ENCODE measurements around the gene LAMTOR1. TPM values are rescaled to one million over a fixed set of nuclear protein-coding genes. Genes with fewer than 3 reads are reported as not detected.

Gene LAMTOR1
- total RNA-seq, 1 experiment from 2014 or later = 96.3 TPM

DNA sequence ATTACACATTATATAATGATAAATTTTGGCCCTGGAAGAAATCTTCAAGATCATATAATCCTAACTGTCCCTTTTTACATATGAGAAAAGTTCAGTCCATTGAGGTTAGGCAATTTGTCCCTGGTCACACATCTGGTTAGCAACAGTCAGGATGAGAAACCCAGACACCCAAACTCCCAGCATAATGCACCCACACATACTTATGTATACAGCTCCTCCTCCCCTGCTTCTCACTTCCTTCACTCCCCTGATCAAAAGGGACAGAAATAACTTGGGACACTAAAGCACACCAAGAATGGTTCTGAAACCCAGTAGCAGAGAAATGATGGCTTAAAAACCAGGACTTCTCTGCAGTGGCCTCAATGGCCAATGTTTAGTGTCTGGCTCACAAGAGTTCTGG lies 33.9 kb downstream of the LAMTOR1 start:
- peaks cover 4% of the 10 kb centered on the region for H3K79me1 ChIP-seq (ENCODE audit: insufficient read depth, low read depth, low read length, poor library complexity, severe bottlenecking)
- H2BK120ac ChIP-seq (ENCODE audit: low read depth, low read length, poor library complexity, severe bottlenecking) = no peak overlapping the region
- no peak overlapping the region for H3K18ac ChIP-seq (ENCODE audit: insufficient read length, low read depth, low read length)
- H3K23me2 ChIP-seq (ENCODE audit: insufficient read length, low read depth, low read length, poor library complexity, severe bottlenecking) = no peaks in the 10 kb centered on the region
- H3K9me3 ChIP-seq (ENCODE audit: control insufficient read depth, low read depth, low read length) = no peaks in the 10 kb centered on the region
- no peak overlapping the region for H2BK20ac ChIP-seq (ENCODE audit: low read depth, low read length, poor library complexity, severe bottlenecking)
- no peak overlapping the region for H2BK12ac ChIP-seq (ENCODE audit: insufficient read length, low read depth, low read length)
- no peak overlapping the region for H3K27ac ChIP-seq (ENCODE audit: insufficient read length, low read depth, low read length)
- peaks cover 2% of the 10 kb centered on the region; the same call in 1 of the 2 replicates for H3K79me2 ChIP-seq (ENCODE audit: insufficient read depth, low read length)
- no peaks in the 10 kb centered on the region for H3K9me3 Mint-ChIP-seq
- H2BK5ac ChIP-seq (ENCODE audit: insufficient read length, low read length) = no peak overlapping the region
- TF ChIP-seq, protein P1, sequence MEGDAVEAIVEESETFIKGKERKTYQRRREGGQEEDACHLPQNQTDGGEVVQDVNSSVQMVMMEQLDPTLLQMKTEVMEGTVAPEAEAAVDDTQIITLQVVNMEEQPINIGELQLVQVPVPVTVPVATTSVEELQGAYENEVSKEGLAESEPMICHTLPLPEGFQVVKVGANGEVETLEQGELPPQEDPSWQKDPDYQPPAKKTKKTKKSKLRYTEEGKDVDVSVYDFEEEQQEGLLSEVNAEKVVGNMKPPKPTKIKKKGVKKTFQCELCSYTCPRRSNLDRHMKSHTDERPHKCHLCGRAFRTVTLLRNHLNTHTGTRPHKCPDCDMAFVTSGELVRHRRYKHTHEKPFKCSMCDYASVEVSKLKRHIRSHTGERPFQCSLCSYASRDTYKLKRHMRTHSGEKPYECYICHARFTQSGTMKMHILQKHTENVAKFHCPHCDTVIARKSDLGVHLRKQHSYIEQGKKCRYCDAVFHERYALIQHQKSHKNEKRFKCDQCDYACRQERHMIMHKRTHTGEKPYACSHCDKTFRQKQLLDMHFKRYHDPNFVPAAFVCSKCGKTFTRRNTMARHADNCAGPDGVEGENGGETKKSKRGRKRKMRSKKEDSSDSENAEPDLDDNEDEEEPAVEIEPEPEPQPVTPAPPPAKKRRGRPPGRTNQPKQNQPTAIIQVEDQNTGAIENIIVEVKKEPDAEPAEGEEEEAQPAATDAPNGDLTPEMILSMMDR (conservative IDR thresholded peaks at IDR 0.05) = no peak
- no peaks in the 10 kb centered on the region for H3K27me3 ChIP-seq (ENCODE audit: insufficient read depth, low read length)
- peaks cover 1 to 23% (median 18%) of the 10 kb centered on the region in 3 experiments; a peak in 6 of 7 replicates for H3K36me3 Mint-ChIP-seq (ENCODE audit: insufficient read depth in 1 of 3, low read depth in 3 of 3)
- no peak overlapping the region for H3T11ph ChIP-seq (ENCODE audit: low read length)
- no peak overlapping the region for H3K9ac ChIP-seq (ENCODE audit: extremely low read depth, insufficient read length, low read length)
- H2AFZ ChIP-seq (ENCODE audit: low read length) = no peak overlapping the region
- no peak overlapping the region for H3K14ac ChIP-seq (ENCODE audit: insufficient read depth, low read length)
- peak overlapping the region in 2 of 3 experiments; percentile 21 to 36; a peak in 2 of 7 replicates for H3K27ac Mint-ChIP-seq
- H3K56ac ChIP-seq (ENCODE audit: insufficient read length, low read depth, low read length) = no peak overlapping the region
- no peak overlapping the region for H3K4me3 Mint-ChIP-seq
- H2BK15ac ChIP-seq (ENCODE audit: low read depth, low read length) = no peak overlapping the region
- peaks cover 5% of the 10 kb centered on the region; the same call in 1 of the 2 replicates for H3K4me1 ChIP-seq (ENCODE audit: insufficient read depth, low read length)
- no peak overlapping the region for H3K23ac ChIP-seq (ENCODE audit: insufficient read length, low read depth, low read length)
- H3K4me1 Mint-ChIP-seq = peaks cover 36 to 44% of the 10 kb centered on the region in 2 experiments
- no peak overlapping the region for H4K91ac ChIP-seq (ENCODE audit: insufficient read length, low read depth, low read length)
- H4K20me1 ChIP-seq (ENCODE audit: control insufficient read depth, insufficient read depth, insufficient read length) = no peaks in the 10 kb centered on the region
- H2AK5ac ChIP-seq (ENCODE audit: insufficient read length, low read length) = no peak overlapping the region
- H4K8ac ChIP-seq (replicated peaks; ENCODE audit: insufficient read length, low read depth, low read length) = no peak overlapping the region
- H3K4ac ChIP-seq (ENCODE audit: low read depth, low read length) = no peak overlapping the region
- H3K4me2 ChIP-seq (ENCODE audit: insufficient read depth, insufficient read length, low read length) = no peak overlapping the region
- H3K27me3 Mint-ChIP-seq (ENCODE audit: low read depth) = no peaks in the 10 kb centered on the region
- DNase-seq = no peak
- no peak overlapping the region for H4K5ac ChIP-seq (ENCODE audit: insufficient read length, low read depth, low read length)

Data from H9 (cell line).